Fibroblast of the aortic adventitia (primary cell): Measurements from ENCODE around the gene OR8B3. TPM values are rescaled to one million over a fixed set of nuclear protein-coding genes. Genes with fewer than 3 reads are reported as not detected.
A peak's percentile ranks its signal among the peaks of the same experiment; 100 is the strongest.
"Not testable (repeated sequence)": the region's sequence is repeated elsewhere in the genome, so short reads cannot be mapped to it uniquely, and the experiment has no call there.

ENCODE experiments used
- DNase-seq: peaks from one replicate; pipeline ENCODE4 v3.0.0-alpha.2; 2010; ENCODE audit warnings: low read depth
- H3K4me3 ChIP-seq: 2 replicates; pipeline ENCODE4 v1.5.1; 2011; ENCODE audit warnings: low read depth, mild to moderate bottlenecking, control low read depth, low read length, moderate library complexity
- total RNA-seq: library from RNA; depleted of rRNA; stranded (reverse); fragments of >200 nt; gene quantifications from 2 replicates; pipeline ENCODE4 v1.2.3, GENCODE V29; 2012; ENCODE audit warnings: low replicate concordance
- TF ChIP-seq, protein P1 (sequence below): IDR thresholded peaks from 2 replicates; pipeline ENCODE4 v1.5.1; 2011; ENCODE audit warnings: mild to moderate bottlenecking, low read length, control low read depth, inconsistent platforms; ENCODE audit not compliant: insufficient read depth

The OR8B3 gene
- total RNA-seq, 1 donor: not detected

DNA sequence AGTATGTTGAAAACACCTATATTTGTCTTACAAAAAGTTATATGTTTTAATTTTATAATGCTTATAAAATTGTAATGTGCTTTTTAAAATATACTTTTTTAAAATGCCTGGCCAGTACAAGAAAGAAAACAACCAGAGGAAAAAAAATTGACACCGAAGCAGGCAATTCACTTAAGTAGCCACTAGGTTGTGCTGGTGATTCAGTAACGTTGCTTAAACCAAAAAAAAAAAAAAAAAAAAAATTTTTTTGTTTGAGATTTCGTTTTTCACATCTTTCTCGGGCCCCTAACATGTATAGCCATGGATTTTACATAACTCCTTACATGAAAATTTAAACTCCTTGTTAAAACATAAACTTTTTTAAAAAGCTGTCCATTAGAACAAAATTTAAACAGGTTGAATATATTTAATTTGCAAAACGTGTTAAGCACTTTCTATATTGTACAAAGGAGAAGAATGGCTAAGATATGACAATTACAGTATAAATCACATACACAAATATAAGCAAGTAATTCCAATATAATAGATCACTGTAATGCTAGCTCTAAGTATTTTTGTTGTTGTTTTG, 16.6 kb upstream of the OR8B3 start:
- DNase-seq: peak; percentile 80
- TF ChIP-seq, protein P1, sequence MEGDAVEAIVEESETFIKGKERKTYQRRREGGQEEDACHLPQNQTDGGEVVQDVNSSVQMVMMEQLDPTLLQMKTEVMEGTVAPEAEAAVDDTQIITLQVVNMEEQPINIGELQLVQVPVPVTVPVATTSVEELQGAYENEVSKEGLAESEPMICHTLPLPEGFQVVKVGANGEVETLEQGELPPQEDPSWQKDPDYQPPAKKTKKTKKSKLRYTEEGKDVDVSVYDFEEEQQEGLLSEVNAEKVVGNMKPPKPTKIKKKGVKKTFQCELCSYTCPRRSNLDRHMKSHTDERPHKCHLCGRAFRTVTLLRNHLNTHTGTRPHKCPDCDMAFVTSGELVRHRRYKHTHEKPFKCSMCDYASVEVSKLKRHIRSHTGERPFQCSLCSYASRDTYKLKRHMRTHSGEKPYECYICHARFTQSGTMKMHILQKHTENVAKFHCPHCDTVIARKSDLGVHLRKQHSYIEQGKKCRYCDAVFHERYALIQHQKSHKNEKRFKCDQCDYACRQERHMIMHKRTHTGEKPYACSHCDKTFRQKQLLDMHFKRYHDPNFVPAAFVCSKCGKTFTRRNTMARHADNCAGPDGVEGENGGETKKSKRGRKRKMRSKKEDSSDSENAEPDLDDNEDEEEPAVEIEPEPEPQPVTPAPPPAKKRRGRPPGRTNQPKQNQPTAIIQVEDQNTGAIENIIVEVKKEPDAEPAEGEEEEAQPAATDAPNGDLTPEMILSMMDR: peak; percentile 82
- H3K4me3 ChIP-seq: no peak overlapping the region

DNA sequence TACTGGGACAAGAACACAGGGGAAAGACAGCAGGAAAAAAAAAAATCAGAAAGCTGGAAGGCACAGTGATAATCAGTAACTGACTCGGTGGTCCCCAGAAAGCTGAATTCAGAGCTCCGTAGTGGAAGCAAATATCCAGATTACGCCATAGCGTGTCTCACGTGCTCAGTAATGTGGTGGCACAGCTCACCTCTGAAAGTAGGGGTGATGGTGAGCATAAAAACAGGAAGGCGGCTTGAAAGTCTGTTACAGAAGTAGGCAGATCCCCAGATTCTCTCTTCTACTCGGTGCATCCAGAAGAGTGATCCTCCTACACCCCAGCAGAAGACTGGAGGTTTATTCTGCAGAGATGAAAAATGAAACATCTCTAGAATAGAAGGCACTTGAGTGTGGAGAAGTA, 11.1 kb upstream of the OR8B3 start:
- TF ChIP-seq, protein P1: no peak
- no peak for DNase-seq
- H3K4me3 ChIP-seq: no peak overlapping the region

DNA sequence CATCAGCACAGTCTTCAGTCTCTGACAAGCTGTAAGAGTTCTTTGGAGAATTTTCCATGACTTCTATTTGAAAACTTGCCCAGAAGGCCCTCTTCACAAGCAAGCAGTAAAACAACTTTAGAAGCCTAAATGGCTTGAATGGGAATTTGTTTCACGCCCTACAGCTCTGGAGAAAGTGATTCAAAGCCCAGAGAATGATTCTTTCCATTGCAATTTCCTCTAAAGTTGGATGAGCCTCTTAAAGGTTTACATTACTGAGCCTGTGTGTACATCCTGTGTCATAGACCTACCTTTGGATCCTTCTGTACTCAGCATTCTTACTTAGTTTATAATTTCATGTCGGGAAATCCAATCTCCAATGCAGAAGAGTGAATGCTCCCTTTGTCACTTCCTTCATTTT, 6.8 kb upstream of the OR8B3 start:
- no peak overlapping the region for H3K4me3 ChIP-seq
- no peak for DNase-seq
- TF ChIP-seq, protein P1: no peak

DNA sequence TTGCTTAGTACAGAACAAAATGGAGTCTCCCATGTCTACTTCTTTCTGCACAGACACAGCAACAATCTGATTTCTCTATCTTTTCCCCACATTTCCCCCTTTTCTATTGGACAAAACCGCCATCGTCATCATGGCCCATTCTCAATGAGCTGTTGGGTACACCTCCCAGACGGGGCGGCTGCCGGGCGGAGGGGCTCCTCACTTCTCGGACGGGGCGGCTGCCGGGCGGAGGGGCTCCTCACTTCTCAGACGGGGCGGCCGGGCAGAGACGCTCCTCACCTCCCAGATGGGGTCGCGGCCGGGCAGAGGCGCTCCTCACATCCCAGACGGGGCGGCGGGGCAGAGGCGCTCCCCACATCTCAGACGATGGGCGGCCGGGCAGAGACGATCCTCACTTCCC, 4.4 kb upstream of the OR8B3 start:
- not testable (repeated sequence) for H3K4me3 ChIP-seq, DNase-seq

DNA sequence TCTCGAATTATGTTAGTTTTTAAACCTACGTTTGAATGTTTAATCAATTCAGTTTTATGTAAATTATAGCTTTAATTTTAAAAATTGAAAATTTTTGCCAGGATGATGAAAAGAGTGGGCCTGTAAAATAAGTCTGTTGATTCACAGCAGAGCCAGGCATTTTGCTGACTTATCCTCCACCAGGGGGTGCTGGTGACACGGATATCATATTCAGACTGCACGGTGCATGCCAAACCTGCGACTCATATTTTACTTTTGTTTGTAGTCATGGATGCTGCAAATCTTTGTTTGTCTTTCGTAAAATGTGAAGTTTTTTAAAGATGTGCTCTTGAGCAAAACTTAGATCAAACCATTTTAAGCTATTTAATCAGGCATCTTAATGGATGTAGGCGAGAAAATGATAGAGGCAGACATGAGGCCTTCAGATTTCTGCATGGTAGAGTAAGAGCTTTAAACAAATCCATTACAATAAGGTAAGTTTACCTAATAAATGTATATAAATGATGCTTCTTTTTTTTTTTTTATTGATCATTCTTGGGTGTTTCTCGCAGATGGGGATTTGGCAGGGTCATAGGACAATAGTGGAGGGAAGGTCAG, 3.6 kb upstream of the OR8B3 start:
- no peak overlapping the region for H3K4me3 ChIP-seq
- peak; percentile 86 for DNase-seq
- TF ChIP-seq, protein P1: peak; percentile 79

DNA sequence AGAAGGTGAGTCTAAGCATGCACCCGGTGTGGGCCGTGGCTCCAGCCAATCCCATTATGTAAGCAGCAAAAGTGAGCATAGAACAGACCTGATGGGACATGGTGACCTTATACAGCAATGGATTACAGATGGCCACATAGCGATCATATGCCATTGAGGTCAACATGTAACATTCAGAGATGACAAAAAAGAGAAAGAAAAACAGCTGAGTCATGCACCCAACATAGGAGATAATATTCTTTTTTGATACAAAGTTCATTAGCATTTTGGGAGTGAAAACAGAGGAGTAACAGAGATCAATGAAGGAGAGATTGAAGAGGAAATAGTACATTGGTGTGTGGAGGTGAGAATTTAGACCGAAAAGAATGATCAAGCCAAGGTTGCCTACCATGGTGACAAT, 2.0 kb downstream of the OR8B3 start:
- not testable (repeated sequence) for DNase-seq, H3K4me3 ChIP-seq

DNA sequence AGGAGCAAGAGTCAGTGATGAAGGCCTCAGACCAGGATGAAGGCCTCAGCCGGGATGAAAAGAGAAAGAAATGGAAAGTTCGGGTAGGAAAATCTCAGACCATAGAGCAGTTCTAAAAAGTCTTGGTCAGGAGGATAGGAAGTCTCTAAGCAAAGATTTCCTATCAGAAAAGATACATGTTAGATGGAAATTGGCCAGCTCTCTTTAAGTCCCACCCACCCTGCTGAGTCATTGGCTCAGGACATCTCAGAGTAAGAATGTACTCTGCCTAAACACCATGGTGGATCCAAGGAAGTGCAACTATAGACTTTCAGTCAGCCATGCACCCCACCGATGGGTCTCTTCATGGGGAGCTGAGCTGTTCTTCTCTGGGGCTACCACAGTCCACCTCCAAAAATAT, 4.4 kb downstream of the OR8B3 start:
- TF ChIP-seq, protein P1: no peak
- no peak overlapping the region for H3K4me3 ChIP-seq
- DNase-seq: peak; percentile 14

DNA sequence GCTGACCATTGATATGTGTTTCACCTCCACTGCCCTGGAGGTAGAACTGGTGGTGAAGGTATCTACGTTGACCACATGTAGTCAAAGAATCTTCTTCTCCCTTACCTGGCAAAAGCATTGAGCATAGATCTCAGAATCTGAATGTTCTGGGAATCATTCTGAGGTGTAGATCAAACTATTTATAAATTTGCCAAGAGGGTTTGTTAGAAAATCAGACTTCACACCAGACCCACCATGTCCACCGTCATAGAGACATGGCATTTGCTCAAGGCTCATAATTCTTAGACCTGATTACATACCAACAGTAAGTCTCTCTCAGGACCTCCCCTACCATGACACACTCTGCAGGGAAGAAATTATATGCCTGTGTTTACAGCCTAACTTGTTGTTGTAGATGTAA, 14.4 kb downstream of the OR8B3 start, which contains the start of gene OR8B2:
Gene OR8B2 (minus strand): TSS at position 101 of the 400 bp plus-strand sequence. CDS start 1,156 bp downstream, outside the sequence.
- no peak within 1 kb of the TSS for H3K4me3 ChIP-seq
- TF ChIP-seq, protein P1: no peak
- DNase-seq: no peak

DNA sequence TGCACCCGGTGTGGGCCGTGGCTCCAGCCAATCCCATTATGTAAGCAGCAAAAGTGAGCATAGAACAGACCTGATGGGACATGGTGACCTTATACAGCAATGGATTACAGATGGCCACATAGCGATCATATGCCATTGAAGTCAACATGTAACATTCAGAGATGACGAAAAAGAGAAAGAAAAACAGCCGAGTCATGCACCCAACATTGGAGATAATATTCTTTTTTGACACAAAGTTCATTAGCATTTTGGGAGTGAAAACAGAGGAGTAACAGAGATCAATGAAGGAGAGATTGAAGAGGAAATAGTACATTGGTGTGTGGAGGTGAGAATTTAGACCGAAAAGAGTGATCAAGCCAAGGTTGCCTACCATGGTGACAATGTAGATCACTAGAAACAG, 16.0 kb downstream of the OR8B3 start:
- H3K4me3 ChIP-seq, DNase-seq: not testable (repeated sequence)
